ENCODE measurements around the gene LRRC39.
"Not testable (repeated sequence)": the region's sequence is repeated elsewhere in the genome, so short reads cannot be mapped to it uniquely, and the experiment has no call there.

LRRC39 gene
- total RNA-seq = 0.78 to 2.1 (median 1.7) reads per million in 3 experiments

GRCh38 chr1:100178091-100178490 is at the start of gene LRRC39:
Gene LRRC39 (minus strand): TSS chr1:100178256. CDS start chr1:100168516, 9,740 bp downstream.
- DNase-seq = no peak

- no peak for DNase-seq
These were observed 44.4 kb upstream of the LRRC39 start for GRCh38 chr1:100222428-100222827.

- no peak for DNase-seq
These were observed 41.8 kb upstream of the LRRC39 start for GRCh38 chr1:100219883-100220282.

- DNase-seq = no peak
These were observed 41.4 kb upstream of the LRRC39 start for GRCh38 chr1:100219457-100219856.

- no peak for DNase-seq
These were observed 39.8 kb upstream of the LRRC39 start for GRCh38 chr1:100217834-100218233.

GRCh38 chr1:100215101-100215500 is 37.0 kb upstream of the LRRC39 start:
- no peak for DNase-seq

GRCh38 chr1:100213141-100213540 is 35.1 kb upstream of the LRRC39 start:
- no peak for DNase-seq

GRCh38 chr1:100206301-100206700 is 28.2 kb upstream of the LRRC39 start:
- no peak for DNase-seq

GRCh38 chr1:100205593-100205992 is 27.5 kb upstream of the LRRC39 start:
- not testable (repeated sequence) for DNase-seq

GRCh38 chr1:100205103-100205502 is 27.0 kb upstream of the LRRC39 start:
- DNase-seq = not testable (repeated sequence)

- not testable (repeated sequence) for DNase-seq
These were observed 24.6 kb upstream of the LRRC39 start for GRCh38 chr1:100202703-100203102.

- DNase-seq = not testable (repeated sequence)
These were observed 22.0 kb upstream of the LRRC39 start for GRCh38 chr1:100200060-100200459.

- DNase-seq = no peak
These were observed 20.5 kb upstream of the LRRC39 start for GRCh38 chr1:100198596-100198995.

- DNase-seq = no peak
These were observed 10.6 kb upstream of the LRRC39 start for GRCh38 chr1:100188617-100189016.

- DNase-seq = no peak
These were observed 9.9 kb upstream of the LRRC39 start for GRCh38 chr1:100187912-100188311.

- no peak for DNase-seq
These were observed 6.5 kb upstream of the LRRC39 start for GRCh38 chr1:100184536-100184935.

- no peak for DNase-seq
These were observed 5.3 kb upstream of the LRRC39 start for GRCh38 chr1:100183370-100183769.

GRCh38 chr1:100177295-100178041 is 588 bp downstream of the LRRC39 start:
- DNase-seq = no peak

GRCh38 chr1:100168051-100168450 is 10.0 kb downstream of the LRRC39 start:
- DNase-seq = no peak

GRCh38 chr1:100164702-100165101 is 13.4 kb downstream of the LRRC39 start:
- no peak for DNase-seq

GRCh38 chr1:100164216-100164615 is 13.8 kb downstream of the LRRC39 start:
- no peak for DNase-seq

- DNase-seq = no peak
These were observed 15.2 kb downstream of the LRRC39 start for GRCh38 chr1:100162881-100163280.

- no peak for DNase-seq
These were observed 25.8 kb downstream of the LRRC39 start for GRCh38 chr1:100152271-100152670.

- DNase-seq = no peak
These were observed 26.4 kb downstream of the LRRC39 start for GRCh38 chr1:100151679-100152078.

- DNase-seq = no peak
These were observed 30.2 kb downstream of the LRRC39 start for GRCh38 chr1:100147875-100148274.
